ENCODE data around the gene GALK1. TPM values are rescaled to one million over a fixed set of nuclear protein-coding genes. Genes with fewer than 3 reads are reported as not detected.

GALK1 gene
- total and polyA plus RNA-seq, 2 of the 13 experiments (the other 11 are each of a cell fraction or from before 2014, with no cell fraction given) = 59.9 to 93.6 TPM

- peak; percentile 57; the same call in 1 of the 2 replicates for TF ChIP-seq PBX3 (CRISPR knock-in tag; IDR thresholded peaks at IDR 0.05; ENCODE audit: borderline replicate concordance)
- TF ChIP-seq ZNF609 (CRISPR knock-in tag; IDR thresholded peaks at IDR 0.05; ENCODE audit: borderline replicate concordance) = no peak
- TF ChIP-seq MTF1 (CRISPR knock-in tag; IDR thresholded peaks at IDR 0.05) = peak; percentile 84; the same call in 1 of the 2 replicates
- TF ChIP-seq GMEB1 (CRISPR knock-in tag; IDR thresholded peaks at IDR 0.05; ENCODE audit: borderline replicate concordance) = peak; percentile 100
- no peak for TF ChIP-seq TRIM22 (IDR thresholded peaks at IDR 0.05)
- TF ChIP-seq AHDC1 (CRISPR knock-in tag; IDR thresholded peaks at IDR 0.05; ENCODE audit: borderline replicate concordance) = no peak; the same call in 1 of the 2 replicates
- TF ChIP-seq RXRB (CRISPR knock-in tag; IDR thresholded peaks at IDR 0.05; ENCODE audit: borderline replicate concordance) = peak; percentile 55; the same call in 1 of the 2 replicates
- TF ChIP-seq RBFOX2 (IDR thresholded peaks at IDR 0.05; ENCODE audit: low read depth, low read length) = peak; percentile 100
- no peak; the same call in 1 of the 2 replicates for TF ChIP-seq STAG1 (CRISPR knock-in tag; IDR thresholded peaks at IDR 0.05)
- TF ChIP-seq CENPX (CRISPR knock-in tag; IDR thresholded peaks at IDR 0.05) = no peak
- peak; percentile 53; the same call in 1 of the 2 replicates for TF ChIP-seq ZC3H4 (CRISPR knock-in tag; IDR thresholded peaks at IDR 0.05; ENCODE audit: borderline replicate concordance)
- peak; percentile 72; the same call in 1 of the 2 replicates for TF ChIP-seq ZNF891 (CRISPR knock-in tag; IDR thresholded peaks at IDR 0.05)
- peak; percentile 22; the same call in 1 of the 2 replicates for TF ChIP-seq HMG20A (CRISPR knock-in tag; IDR thresholded peaks at IDR 0.05; ENCODE audit: borderline replicate concordance)
These were observed 14.4 kb upstream of the GALK1 start (continued) for GRCh38 chr17:75779250-75779986.

Measured in HepG2 (cell line).